A673 (cell line): ENCODE results near the gene HOXA13.

ENCODE experiments used
- CTCF ChIP-seq: fragments of 300-800, 200-600 bp; sonication (generic); conservative IDR thresholded peaks from 2 replicates; pipeline ENCODE4 v1.5.1; 2017; ENCODE audit warnings: low read depth, mild to moderate bottlenecking, antibody characterized with exemption, low read length, moderate library complexity, mixed read lengths
- EZH2 ChIP-seq: fragments of 200-600 bp; sonication (generic); IDR thresholded peaks from 2 replicates; pipeline ENCODE4 v1.6.1; 2017; ENCODE audit warnings: borderline replicate concordance, low read depth, mild to moderate bottlenecking, mixed read lengths, antibody characterized with exemption, low read length; ENCODE audit not compliant: poor library complexity, severe bottlenecking

- TF ChIP-seq CTCF (no peak), EZH2 (no peak)
Measured at GRCh38 chr7:27180431-27181420, 19.2 kb downstream of the HOXA13 start.
